Stimulated activated naive CD8-positive, alpha-beta T cell treated with anti-CD3 and anti-CD28 coated beads, Interleukin-15, amount 100 ng/mL, for 72 hours (primary cell): ENCODE data around the gene EPHA6.

Experiments used
- ATAC-seq: fragments of 150-1000 bp; cut with Tn5 transposase; 2 replicates; pipeline ENCODE4 v1.10.0; 2021; ENCODE audit warnings: mild to moderate bottlenecking, moderate library complexity
- DNase-seq, 2 donors: peaks; one replicate each; pipeline ENCODE4 v3.0.0; 2021 to 2022
- H3K27ac Mint-ChIP-seq, 2 donors: one replicate each; pipeline ENCODE4 v1.8.0; 2022; ENCODE audit warnings: mild to moderate bottlenecking in 2 of 2, mixed read lengths in 2 of 2, moderate library complexity in 2 of 2
- H3K27me3 Mint-ChIP-seq: one replicate; pipeline ENCODE4 v1.8.0; 2022; ENCODE audit warnings: mixed read lengths
- H3K4me1 Mint-ChIP-seq: one replicate; pipeline ENCODE4 v1.8.0; 2022; ENCODE audit warnings: mild to moderate bottlenecking, mixed read lengths
- H3K4me3 Mint-ChIP-seq, 2 donors: one replicate each; pipeline ENCODE4 v1.8.0; 2022; ENCODE audit warnings: mild to moderate bottlenecking in 2 of 2, mixed read lengths in 2 of 2, moderate library complexity in 1 of 2
- H3K9me3 Mint-ChIP-seq, 2 donors: one replicate each; pipeline ENCODE4 v1.8.0; 2022; ENCODE audit warnings: mixed read lengths in 2 of 2

Gene EPHA6

GRCh38 chr3:97338375-97338774 lies 524.0 kb downstream of the EPHA6 start:
- Mint-ChIP-seq H3K4me3 (no peak overlapping the region), H3K27ac (no peak overlapping the region), H3K4me1 (no peaks in the 10 kb centered on the region), H3K27me3 (no peaks in the 10 kb centered on the region), H3K9me3 (no peaks in the 10 kb centered on the region)
- ATAC-seq, result no peak
- DNase-seq, result no peak

GRCh38 chr3:97340940-97341339 lies 526.5 kb downstream of the EPHA6 start:
- Mint-ChIP-seq H3K27me3 (no peaks in the 10 kb centered on the region), H3K4me1 (no peaks in the 10 kb centered on the region), H3K9me3 (no peaks in the 10 kb centered on the region), H3K4me3 (no peak overlapping the region), H3K27ac (no peak overlapping the region)
- ATAC-seq (no peak), DNase-seq (no peak)

- no peaks in the 10 kb centered on the region for H3K4me1 Mint-ChIP-seq
Measured at GRCh38 chr3:97347780-97348179, 533.4 kb downstream of the EPHA6 start.

GRCh38 chr3:97350971-97351370 lies 536.6 kb downstream of the EPHA6 start:
- no peak for ATAC-seq
- no peaks in the 10 kb centered on the region for H3K4me1 Mint-ChIP-seq
- no peaks in the 10 kb centered on the region for H3K27me3 Mint-ChIP-seq
- peaks cover 12 to 25% of the 10 kb centered on the region in 2 donors for H3K9me3 Mint-ChIP-seq
- no peak overlapping the region for H3K4me3 Mint-ChIP-seq
- no peak overlapping the region for H3K27ac Mint-ChIP-seq
- no peak for DNase-seq

More at GRCh38 chr3:97347780-97348179, 533.4 kb downstream of the EPHA6 start:
- no peak overlapping the region for H3K27ac Mint-ChIP-seq
- H3K27me3 Mint-ChIP-seq, result no peaks in the 10 kb centered on the region
- H3K4me3 Mint-ChIP-seq, result no peak overlapping the region
- ATAC-seq (no peak), DNase-seq (no peak)
- peaks cover 0 to 5% of the 10 kb centered on the region in 2 donors for H3K9me3 Mint-ChIP-seq

- ATAC-seq, result no peak
- no peak overlapping the region for H3K27ac Mint-ChIP-seq
- H3K9me3 Mint-ChIP-seq, result peaks cover 12 to 25% of the 10 kb centered on the region in 2 donors
- no peak overlapping the region for H3K4me3 Mint-ChIP-seq
- DNase-seq, result no peak
- H3K27me3 Mint-ChIP-seq, result no peaks in the 10 kb centered on the region
- no peaks in the 10 kb centered on the region for H3K4me1 Mint-ChIP-seq
Measured at GRCh38 chr3:97353176-97353575, 538.8 kb downstream of the EPHA6 start.

- no peak overlapping the region for H3K4me3 Mint-ChIP-seq
- DNase-seq (no peak), ATAC-seq (no peak)
- H3K27me3 Mint-ChIP-seq, result no peaks in the 10 kb centered on the region
- H3K9me3 Mint-ChIP-seq, result peaks cover 0 to 10% of the 10 kb centered on the region in 2 donors
- H3K27ac Mint-ChIP-seq, result no peak overlapping the region
- H3K4me1 Mint-ChIP-seq, result no peaks in the 10 kb centered on the region
Measured at GRCh38 chr3:97359977-97360376, 545.6 kb downstream of the EPHA6 start.

- H3K27ac Mint-ChIP-seq, result no peak overlapping the region
- H3K27me3 Mint-ChIP-seq, result no peaks in the 10 kb centered on the region
- no peaks in the 10 kb centered on the region for H3K4me1 Mint-ChIP-seq
- ATAC-seq, result no peak
- peaks cover 0 to 10% of the 10 kb centered on the region in 2 donors for H3K9me3 Mint-ChIP-seq
- H3K4me3 Mint-ChIP-seq, result no peak overlapping the region
- no peak for DNase-seq
Measured at GRCh38 chr3:97360804-97361203, 546.4 kb downstream of the EPHA6 start.

- Mint-ChIP-seq H3K4me3 (no peak overlapping the region), H3K27ac (no peak overlapping the region), H3K27me3 (no peaks in the 10 kb centered on the region), H3K9me3 (peaks cover 10 to 24% of the 10 kb centered on the region in 2 donors), H3K4me1 (no peaks in the 10 kb centered on the region)
- DNase-seq, result no peak
- no peak for ATAC-seq
Measured at GRCh38 chr3:97384583-97384982, 570.2 kb downstream of the EPHA6 start.

- Mint-ChIP-seq H3K4me1 (no peaks in the 10 kb centered on the region), H3K27me3 (no peaks in the 10 kb centered on the region), H3K9me3 (peaks cover 10 to 24% of the 10 kb centered on the region in 2 donors), H3K4me3 (no peak overlapping the region), H3K27ac (no peak overlapping the region)
- DNase-seq (no peak), ATAC-seq (no peak)
Measured at GRCh38 chr3:97388774-97389173, 574.4 kb downstream of the EPHA6 start.

GRCh38 chr3:97389936-97390335 lies 575.5 kb downstream of the EPHA6 start:
- H3K4me3 Mint-ChIP-seq, result no peak overlapping the region
- H3K27me3 Mint-ChIP-seq, result no peaks in the 10 kb centered on the region
- H3K4me1 Mint-ChIP-seq, result no peaks in the 10 kb centered on the region
- ATAC-seq, result no peak
- H3K27ac Mint-ChIP-seq, result no peak overlapping the region
- peaks cover 10 to 24% of the 10 kb centered on the region in 2 donors for H3K9me3 Mint-ChIP-seq
- DNase-seq, result no peak

- no peaks in the 10 kb centered on the region for H3K4me1 Mint-ChIP-seq
- peaks cover 10 to 24% of the 10 kb centered on the region in 2 donors for H3K9me3 Mint-ChIP-seq
- H3K27ac Mint-ChIP-seq, result no peak overlapping the region
- H3K27me3 Mint-ChIP-seq, result no peaks in the 10 kb centered on the region
- no peak overlapping the region for H3K4me3 Mint-ChIP-seq
- ATAC-seq (no peak), DNase-seq (no peak)
Measured at GRCh38 chr3:97391167-97391566, 576.8 kb downstream of the EPHA6 start.

- H3K4me1 Mint-ChIP-seq, result no peaks in the 10 kb centered on the region
- H3K27me3 Mint-ChIP-seq, result no peaks in the 10 kb centered on the region
- H3K9me3 Mint-ChIP-seq, result no peaks in the 10 kb centered on the region
- H3K4me3 Mint-ChIP-seq, result no peak overlapping the region
- no peak overlapping the region for H3K27ac Mint-ChIP-seq
- DNase-seq (no peak), ATAC-seq (no peak)
Measured at GRCh38 chr3:97409612-97410011, 595.2 kb downstream of the EPHA6 start.

- H3K27me3 Mint-ChIP-seq, result no peaks in the 10 kb centered on the region
- H3K27ac Mint-ChIP-seq, result no peak overlapping the region
- H3K4me1 Mint-ChIP-seq, result no peaks in the 10 kb centered on the region
- peaks cover 5 to 26% of the 10 kb centered on the region in 2 donors for H3K9me3 Mint-ChIP-seq
- H3K4me3 Mint-ChIP-seq, result no peak overlapping the region
- DNase-seq (no peak), ATAC-seq (no peak)
Measured at GRCh38 chr3:97421565-97421964, 607.2 kb downstream of the EPHA6 start.

GRCh38 chr3:97425002-97425401 lies 610.6 kb downstream of the EPHA6 start:
- DNase-seq (no peak), ATAC-seq (no peak)
- Mint-ChIP-seq H3K27ac (no peak overlapping the region), H3K27me3 (no peaks in the 10 kb centered on the region), H3K4me1 (no peaks in the 10 kb centered on the region), H3K4me3 (no peak overlapping the region), H3K9me3 (peaks cover 8 to 33% of the 10 kb centered on the region in 2 donors)

- no peaks in the 10 kb centered on the region for H3K4me1 Mint-ChIP-seq
- H3K27ac Mint-ChIP-seq, result no peak overlapping the region
- no peak for DNase-seq
- H3K4me3 Mint-ChIP-seq, result no peak overlapping the region
- no peak for ATAC-seq
- H3K27me3 Mint-ChIP-seq, result no peaks in the 10 kb centered on the region
- H3K9me3 Mint-ChIP-seq, result peaks cover 12 to 14% of the 10 kb centered on the region in 2 donors
Measured at GRCh38 chr3:97430601-97431000, 616.2 kb downstream of the EPHA6 start.

GRCh38 chr3:97432914-97433313 lies 618.5 kb downstream of the EPHA6 start:
- no peaks in the 10 kb centered on the region for H3K27me3 Mint-ChIP-seq
- no peaks in the 10 kb centered on the region for H3K4me1 Mint-ChIP-seq
- no peak for DNase-seq
- H3K4me3 Mint-ChIP-seq, result no peak overlapping the region
- H3K9me3 Mint-ChIP-seq, result peaks cover 0 to 4% of the 10 kb centered on the region in 2 donors
- H3K27ac Mint-ChIP-seq, result no peak overlapping the region
- ATAC-seq, result no peak

GRCh38 chr3:97438131-97438530 lies 623.7 kb downstream of the EPHA6 start:
- Mint-ChIP-seq H3K4me3 (no peak overlapping the region), H3K4me1 (no peaks in the 10 kb centered on the region), H3K9me3 (peaks cover 0 to 4% of the 10 kb centered on the region in 2 donors), H3K27ac (no peak overlapping the region), H3K27me3 (no peaks in the 10 kb centered on the region)
- DNase-seq (no peak), ATAC-seq (no peak)
